GM12873 (cell line): ENCODE data around the gene TSEN34.
"Not testable (repeated sequence)": the region's sequence is repeated elsewhere in the genome, so short reads cannot be mapped to it uniquely, and the experiment has no call there.

Experiments used
- CTCF ChIP-seq: IDR thresholded peaks from 2 replicates; pipeline ENCODE4 v1.5.1; 2012; ENCODE audit warnings: low read depth, mild to moderate bottlenecking, moderate library complexity, low read length, control low read depth; ENCODE audit not compliant: insufficient read depth; ENCODE audit errors: missing control alignments

TSEN34 gene

DNA sequence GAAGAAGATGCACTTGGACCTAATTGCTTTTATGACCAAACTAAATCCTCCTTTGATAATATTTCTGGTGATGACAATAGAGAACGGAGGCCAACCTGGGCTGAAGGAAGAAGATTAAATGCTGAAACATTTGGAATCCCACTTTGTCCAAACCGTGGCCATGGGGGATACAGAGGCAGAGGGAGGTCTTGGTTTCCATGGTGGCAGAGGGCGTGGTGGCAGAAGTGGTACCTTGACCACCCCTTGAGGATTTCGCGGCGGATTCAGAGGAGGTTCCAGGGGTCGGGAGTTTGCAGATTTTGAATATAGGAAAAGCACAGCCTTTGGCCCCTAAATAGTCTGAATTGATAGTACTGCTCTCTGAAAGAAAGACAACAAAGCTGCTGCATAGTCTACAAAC, 38.9 kb downstream of the TSEN34 start:
- TF ChIP-seq CTCF, result no peak

GRCh38 chr19:54231077-54231931, 40.2 kb downstream of the TSEN34 start:
- peak; percentile 99 for TF ChIP-seq CTCF

GRCh38 chr19:54233941-54234340, 42.8 kb downstream of the TSEN34 start:
- TF ChIP-seq CTCF, result no peak

DNA sequence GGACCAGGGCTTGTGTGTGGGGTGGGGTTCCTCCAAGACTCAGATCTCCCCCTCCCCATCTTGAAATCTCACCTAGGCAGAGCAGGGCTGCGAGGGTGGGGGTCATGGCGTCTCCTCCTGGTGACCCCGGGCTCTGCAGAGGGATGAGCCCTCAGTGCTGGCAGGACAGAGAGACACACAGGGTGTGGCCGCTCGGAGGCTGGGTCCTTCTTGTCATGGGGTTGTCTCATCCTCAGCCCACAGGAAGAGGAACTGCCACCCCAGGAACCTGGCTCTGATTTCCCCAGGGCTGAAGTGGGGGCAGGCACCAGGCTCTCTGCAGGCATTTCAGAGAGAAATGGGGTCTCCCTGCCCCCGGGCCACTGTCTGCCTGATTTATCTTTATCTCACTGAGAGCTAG, 51.5 kb downstream of the TSEN34 start, which contains the start of gene LILRA6:
LILRA6 (minus strand) TSS at position 145 of the 400 bp plus-strand sequence.
- not testable (repeated sequence) for TF ChIP-seq CTCF
